Upper lobe of left lung (tissue), 4 donors: ENCODE measurements around the gene WASF3.

Source experiments
- CTCF ChIP-seq, 6 experiments: fragments of 450-650 bp in 4 of 6; fragments of 200-600 bp in 2 of 6; sonication (generic) in 2 of 6; IDR thresholded peaks; one replicate each; pipeline ENCODE4 v1.5.1; 2016 to 2019; ENCODE audit warnings: antibody characterized with exemption in 6 of 6
- EP300 ChIP-seq, 4 donors: sonication (generic); formaldehyde crosslinking; IDR thresholded peaks; one replicate each; pipeline ENCODE4 v1.5.1; 2017; ENCODE audit warnings: antibody characterized with exemption in 4 of 4, control low read depth in 2 of 4
- POLR2A ChIP-seq, 4 donors: fragments of 450-650 bp; IDR thresholded peaks; one replicate each; pipeline ENCODE4 v1.5.1; 2016 to 2017; ENCODE audit warnings: antibody characterized with exemption in 4 of 4, mild to moderate bottlenecking in 2 of 4

DNA sequence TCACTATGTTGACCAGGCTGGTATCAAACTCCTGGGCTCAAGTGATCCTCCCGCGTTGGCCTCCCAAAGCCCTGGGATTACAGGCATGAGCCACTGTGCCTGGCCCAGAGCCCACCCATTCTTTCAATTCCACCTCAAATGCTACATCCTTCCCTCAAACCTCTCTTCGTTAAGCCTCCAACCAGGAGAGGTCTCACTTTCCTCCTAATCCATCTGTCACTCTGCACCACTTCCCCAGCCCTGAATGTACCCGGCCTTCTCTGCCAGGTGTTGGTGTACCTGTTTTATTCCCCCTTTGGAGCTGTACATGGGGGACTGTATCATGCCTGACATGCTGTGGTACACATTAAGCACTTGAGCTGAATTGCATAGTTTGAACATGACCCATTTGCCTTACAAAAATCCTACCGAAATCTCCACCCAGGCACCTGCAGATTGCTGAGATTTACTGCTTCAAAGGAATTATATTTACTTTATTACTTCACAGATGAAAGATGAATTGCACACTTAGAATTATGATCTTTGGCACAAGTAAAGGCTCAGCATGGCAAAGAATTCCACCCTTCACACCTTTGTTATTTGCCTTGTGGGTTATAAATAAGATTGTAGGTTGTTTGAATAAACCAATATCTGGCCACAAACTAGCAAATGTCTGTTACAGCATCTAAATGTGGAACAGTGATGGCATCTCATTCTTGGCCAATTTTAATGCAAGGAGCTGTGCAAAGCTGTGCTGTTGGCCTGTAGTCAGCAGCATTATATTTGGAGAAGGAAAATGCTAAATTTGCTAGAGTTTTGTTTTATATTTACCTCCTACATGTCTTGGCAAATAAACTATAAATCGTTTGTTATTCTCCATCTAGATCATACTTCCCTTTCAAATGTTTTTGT, 15.6 kb upstream of the WASF3 start:
- TF ChIP-seq EP300 (IDR thresholded peaks at IDR 0.05): no peak
- TF ChIP-seq POLR2A (IDR thresholded peaks at IDR 0.05): no peak
- TF ChIP-seq CTCF (IDR thresholded peaks at IDR 0.05): no peak
